Activated naive CD4-positive, alpha-beta T cell treated with anti-CD3 and anti-CD28 coated beads, Interleukin-2, amount 50 U/mL, for 16 hours (primary cell): ENCODE results near the gene ERP27.

Source experiments
- DNase-seq: peaks from one replicate; pipeline ENCODE4 v3.0.0-alpha.2; 2020

The ERP27 gene

GRCh38 chr12:14959126-14959440 is 20.7 kb upstream of the ERP27 start:
- DNase-seq = peak; percentile 21

GRCh38 chr12:14958361-14959125 is 20.2 kb upstream of the ERP27 start:
- DNase-seq = no peak

GRCh38 chr12:14957551-14958168 is 19.3 kb upstream of the ERP27 start:
- DNase-seq = no peak

GRCh38 chr12:14956905-14957304 is 18.6 kb upstream of the ERP27 start:
- no peak for DNase-seq

- peak; percentile 48 for DNase-seq
Measured at GRCh38 chr12:14956024-14956891, 17.9 kb upstream of the ERP27 start.

- no peak for DNase-seq
Measured at GRCh38 chr12:14954269-14954668, 15.9 kb upstream of the ERP27 start.

- DNase-seq = no peak
Measured at GRCh38 chr12:14953752-14954151, 15.4 kb upstream of the ERP27 start.

GRCh38 chr12:14952299-14952921 is 14.1 kb upstream of the ERP27 start:
- no peak for DNase-seq

- DNase-seq = no peak
Measured at GRCh38 chr12:14951851-14952250, 13.5 kb upstream of the ERP27 start.

GRCh38 chr12:14950982-14951746 is 12.8 kb upstream of the ERP27 start:
- no peak for DNase-seq

- DNase-seq = peak; percentile 20
Measured at GRCh38 chr12:14950421-14950820, 12.1 kb upstream of the ERP27 start.

- no peak for DNase-seq
Measured at GRCh38 chr12:14949631-14950030, 11.3 kb upstream of the ERP27 start.

- peak; percentile 43 for DNase-seq
Measured at GRCh38 chr12:14948672-14949071, 10.3 kb upstream of the ERP27 start.

- DNase-seq = no peak
Measured at GRCh38 chr12:14946861-14947260, 8.5 kb upstream of the ERP27 start.

GRCh38 chr12:14946162-14946561 is 7.8 kb upstream of the ERP27 start:
- DNase-seq = no peak

- DNase-seq = no peak
Measured at GRCh38 chr12:14942196-14942931, 4.0 kb upstream of the ERP27 start.

GRCh38 chr12:14941369-14941768 is 3.0 kb upstream of the ERP27 start:
- DNase-seq = no peak

- peak; percentile 22 for DNase-seq
Measured at GRCh38 chr12:14937689-14938088, 648 bp downstream of the ERP27 start.

- no peak for DNase-seq
Measured at GRCh38 chr12:14937014-14937413, 1.3 kb downstream of the ERP27 start.

GRCh38 chr12:14936224-14936861 is 2.0 kb downstream of the ERP27 start:
- DNase-seq = no peak

- DNase-seq = no peak
Measured at GRCh38 chr12:14935031-14935430, 3.3 kb downstream of the ERP27 start.
